ENCODE results near the gene GADD45B. TPM values are rescaled to one million over a fixed set of nuclear protein-coding genes. Genes with fewer than 3 reads are reported as not detected.
A peak's percentile ranks its signal among the peaks of the same experiment; 100 is the strongest.

GADD45B gene
- total and polyA plus RNA-seq, 2 of the 4 experiments (the other 2 are of a cell fraction), result 30.1 to 106 TPM

GRCh38 chr19:2507109-2507508, 31.2 kb downstream of the GADD45B start:
- Histone ChIP-seq H4K20me1 (ENCODE audit: insufficient read depth, low read length) (no peaks in the 10 kb centered on the region), H2BK5ac (ENCODE audit: low read depth, low read length, poor library complexity, severe bottlenecking) (peak overlapping the region; percentile 76), H3K18ac (ENCODE audit: low read depth, low read length) (peak overlapping the region; percentile 5; the same call in 1 of the 2 replicates), H4K5ac (ENCODE audit: low read depth, low read length) (peak overlapping the region; percentile 11; the same call in 1 of the 2 replicates), H2AFZ (replicated peaks; ENCODE audit: low read length, poor library complexity) (peak overlapping the region; percentile 93), H3K9me3 (ENCODE audit: control insufficient read depth, insufficient read depth, low read length) (no peaks in the 10 kb centered on the region), H3K36me3 (ENCODE audit: control insufficient read depth, insufficient read depth, low read length) (no peaks in the 10 kb centered on the region), H3K4me2 (ENCODE audit: low read depth, low read length) (peak overlapping the region; percentile 36), H2AK9ac (replicated peaks; ENCODE audit: low read depth, low read length, poor library complexity) (peak overlapping the region; percentile 0), H3K79me1 (ENCODE audit: low read depth in 1 of 2, low read length in 2 of 2) (no peaks in the 10 kb centered on the region), H3K9ac (ENCODE audit: low read depth, low read length) (no peak overlapping the region), H3K23ac (ENCODE audit: low read depth, low read length) (peak overlapping the region; percentile 50; the same call in 1 of the 2 replicates), H2BK120ac (ENCODE audit: low read depth, low read length) (peak overlapping the region; percentile 12), H3K4ac (ENCODE audit: low read depth, low read length) (peak overlapping the region; percentile 2), H2AK5ac (ENCODE audit: low read depth, low read length) (no peak overlapping the region), H3K27me3 (ENCODE audit: control insufficient read depth, insufficient read depth, low read length) (no peaks in the 10 kb centered on the region), H3K56ac (ENCODE audit: extremely low read depth, insufficient read depth, low read length) (0 out of 2 replicates have a peak overlapping the region, but pooled peaks have one; percentile 5), H3K4me3 (ENCODE audit: insufficient read depth, low read depth, low read length) (peak overlapping the region; percentile 1; the same call in 1 of the 2 replicates), H2BK20ac (ENCODE audit: low read depth, low read length) (peak overlapping the region; percentile 47), H2BK15ac (ENCODE audit: low read depth, low read length) (peak overlapping the region; percentile 2; the same call in 1 of the 3 replicates), H3K4me1 (ENCODE audit: control insufficient read depth, insufficient read depth, low read length) (peaks cover 11% of the 10 kb centered on the region), H3K27ac (ENCODE audit: insufficient read depth, low read length) (no peak overlapping the region; the same call in 1 of the 2 replicates), H4K91ac (ENCODE audit: insufficient read depth, low read depth, low read length) (0 out of 2 replicates have a peak overlapping the region, but pooled peaks have one; percentile 2), H4K8ac (ENCODE audit: low read depth in 2 of 2, low read length in 2 of 2) (peak overlapping the region; percentile 0 to 70; a peak in 3 of 4 replicates), H3K14ac (replicated peaks; ENCODE audit: low read depth, low read length) (peak overlapping the region; percentile 4; the same call in 1 of the 2 replicates), H3K9me1 (ENCODE audit: insufficient read depth, low read length) (0 out of 2 replicates have a peak, but pooled peaks cover 4% of the 10 kb centered on the region)
- ChIA-PET CTCF (interaction anchor here (0.6 kb wide), 1 partner anchor 54 kb away, joined by 3 read pairs; no protein-coding TSS in a partner anchor), POLR2A (ENCODE audit: unreplicated experiment) (no interaction called here)
- in situ Hi-C loops (cut with MboI; ENCODE audit: low sequenced_read_pairs), result no loop called here
- BruUV-seq (replicated peaks), result no TSS peak
- WGBS, 2 experiments (ENCODE audit: extremely low coverage in 2 of 2, insufficient read length in 1 of 2), result 10% methylated on average over 4 of the region's 12 CpGs; no CpG with 5 or more reads in 1 of the 2 experiments
- DNase-seq, result peak; percentile 89
- peak; percentile 71 for ATAC-seq (ENCODE audit: low read depth)
- dilution Hi-C loops (cut with HindIII; ENCODE audit: low sequenced_read_pairs, unreplicated experiment), result no loop called here
- intact Hi-C loops (cut with micrococcal nuclease), result no loop called here
- TF ChIP-seq RAD21 (IDR thresholded peaks at IDR 0.05; ENCODE audit: low read length) (no peak), MXI1 (IDR thresholded peaks at IDR 0.05; ENCODE audit: borderline replicate concordance, low read depth, low read length) (no peak), CEBPB (IDR thresholded peaks at IDR 0.05; ENCODE audit: low read depth, low read length) (peak; percentile 86), FOS (IDR thresholded peaks at IDR 0.05; ENCODE audit: low read depth, low read length) (peak; percentile 23; the same call in 1 of the 2 replicates), SMC3 (IDR thresholded peaks at IDR 0.05; ENCODE audit: low read depth, low read length) (peak; percentile 13; the same call in 1 of the 2 replicates), MAFK (IDR thresholded peaks at IDR 0.05; ENCODE audit: low read depth, low read length) (no peak), NFE2L2 (IDR thresholded peaks at IDR 0.05; ENCODE audit: low read depth, low read length) (no peak), POLR2A (IDR thresholded peaks at IDR 0.05; ENCODE audit: low read depth, low read length) (peak; percentile 45; the same call in 1 of the 2 replicates), CHD1 (IDR thresholded peaks at IDR 0.05; ENCODE audit: low read depth, low read length) (no peak), MAZ (IDR thresholded peaks at IDR 0.05; ENCODE audit: borderline replicate concordance, low read depth, low read length) (no peak), CTCF (conservative IDR thresholded peaks at IDR 0.05; ENCODE audit: low read depth, low read length) (no peak), RCOR1 (IDR thresholded peaks at IDR 0.05; ENCODE audit: insufficient replicate concordance, low read length) (no peak), BHLHE40 (IDR thresholded peaks at IDR 0.05; ENCODE audit: low read depth, low read length) (no peak), RFX5 (IDR thresholded peaks at IDR 0.05; ENCODE audit: low read depth, low read length) (no peak)

Measured in IMR-90 (cell line).